HG02840 (cell line): ENCODE data around the gene CNNM2.
"Not testable (repeated sequence)": the region's sequence is repeated elsewhere in the genome, so short reads cannot be mapped to it uniquely, and the experiment has no call there.

Experiments
- ATAC-seq: cut with Tn5 transposase; IDR thresholded peaks from one replicate; pipeline ENCODE4 v1.9.1; 2021; ENCODE audit warnings: mild to moderate bottlenecking, moderate library complexity, moderate number of reproducible peaks; ENCODE audit not compliant: unreplicated experiment, low FRiP score

Gene CNNM2

GRCh38 chr10:102923601-102924000, 5.5 kb downstream of the CNNM2 start:
- ATAC-seq, result no peak

DNA sequence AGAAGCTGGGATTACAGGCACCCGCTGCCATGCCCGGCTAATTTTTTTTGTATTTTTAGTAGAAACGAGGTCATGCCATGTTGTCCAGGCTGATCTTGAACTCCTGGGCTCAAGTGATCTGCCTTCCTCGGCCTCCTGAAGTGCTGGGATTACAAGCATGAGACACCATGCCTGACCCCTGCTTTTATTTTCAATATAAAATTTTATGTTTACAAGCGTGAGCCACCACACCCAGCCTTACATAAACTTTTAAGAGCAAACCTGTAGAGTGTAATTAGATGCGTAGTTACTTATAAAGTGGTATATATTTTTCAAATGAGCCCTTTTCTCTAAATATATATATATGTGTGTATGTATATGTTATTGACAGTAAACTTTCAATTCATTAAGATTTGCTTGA, 8.7 kb downstream of the CNNM2 start:
- no peak for ATAC-seq

- no peak for ATAC-seq
Measured at GRCh38 chr10:102927311-102928010, 9.4 kb downstream of the CNNM2 start.

DNA sequence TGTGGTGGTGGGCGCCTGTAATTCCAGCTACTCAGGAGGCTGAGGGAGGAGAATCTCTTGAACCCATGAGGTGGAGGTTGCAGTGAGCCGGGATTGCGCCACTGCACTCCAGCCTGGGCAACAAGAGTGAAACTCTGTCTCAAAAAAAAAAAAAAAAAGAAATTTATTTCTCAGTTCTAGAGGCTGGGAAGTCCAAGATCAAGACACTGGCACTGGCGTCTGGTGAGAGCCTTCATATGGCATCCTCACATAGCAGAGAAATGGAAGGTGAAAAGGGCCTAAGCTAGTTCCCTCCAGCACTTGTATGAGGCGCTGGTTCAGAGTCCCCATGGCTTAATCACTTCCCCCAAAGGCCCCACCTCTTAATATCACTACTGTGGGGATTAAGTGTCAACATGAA, 10.3 kb downstream of the CNNM2 start:
- ATAC-seq, result not testable (repeated sequence)

GRCh38 chr10:102930720-102931119, 12.6 kb downstream of the CNNM2 start:
- ATAC-seq, result no peak

GRCh38 chr10:102931643-102932042, 13.5 kb downstream of the CNNM2 start:
- ATAC-seq, result no peak

DNA sequence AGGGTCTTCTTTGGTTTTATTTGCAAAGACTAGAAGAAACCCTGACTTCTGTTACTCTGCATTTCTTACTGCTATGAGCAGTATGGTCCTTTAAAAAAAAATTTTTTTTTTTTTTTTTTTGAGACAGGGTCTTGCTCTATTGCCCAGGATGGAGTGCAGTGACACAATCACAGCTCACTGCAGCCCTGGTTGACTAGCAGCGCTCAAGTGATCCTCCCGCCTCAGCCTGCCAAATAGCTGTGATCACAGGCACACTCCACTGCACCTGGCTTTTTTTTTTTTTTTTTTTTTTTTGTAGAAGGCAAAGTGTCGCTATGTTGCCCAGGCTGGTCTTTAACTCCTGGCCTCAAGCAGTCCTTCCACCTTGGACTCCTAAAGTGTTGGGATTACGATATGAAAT, 17.4 kb downstream of the CNNM2 start:
- ATAC-seq, result no peak

GRCh38 chr10:102935939-102936605, 18.0 kb downstream of the CNNM2 start:
- no peak for ATAC-seq

DNA sequence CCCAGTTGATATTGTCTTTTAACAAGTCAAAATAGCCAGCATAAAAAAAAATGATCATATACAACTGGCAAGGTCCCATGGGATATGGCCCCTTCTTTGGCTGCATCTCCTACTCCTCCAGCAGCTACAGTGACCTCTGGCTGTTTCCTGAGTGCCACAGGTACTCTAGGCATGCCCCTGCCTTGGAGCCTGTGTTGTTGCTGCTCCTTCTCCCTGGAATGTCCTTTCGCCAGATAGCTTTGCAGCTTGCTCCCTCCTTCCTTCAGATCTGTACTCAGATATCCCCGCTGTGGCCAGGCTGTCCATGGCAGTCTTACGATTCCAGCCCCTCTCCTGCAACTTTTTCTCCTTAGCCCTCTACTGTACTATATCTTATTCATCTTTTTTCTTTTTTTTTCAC, 23.3 kb downstream of the CNNM2 start:
- no peak for ATAC-seq

DNA sequence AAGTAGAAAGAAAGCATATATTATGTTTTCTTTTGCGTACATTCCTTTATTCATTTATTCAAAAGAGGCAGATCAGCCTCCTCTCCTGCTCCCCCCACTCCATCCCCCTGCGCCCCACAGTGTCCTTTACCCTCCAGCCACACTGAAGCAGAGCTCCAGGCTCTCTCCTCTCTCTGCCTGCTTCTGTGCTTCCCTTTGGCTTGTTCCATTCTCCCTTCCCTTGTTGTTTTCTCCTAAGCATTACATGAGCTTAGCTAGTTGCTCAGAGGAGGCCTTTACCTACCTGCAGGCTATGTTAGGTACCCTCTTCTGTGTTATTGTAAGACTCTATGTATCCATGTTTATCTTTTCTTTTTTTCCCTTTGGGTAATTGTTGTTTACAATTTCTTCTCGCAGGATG, 27.4 kb downstream of the CNNM2 start:
- no peak for ATAC-seq

GRCh38 chr10:102945962-102946361, 27.9 kb downstream of the CNNM2 start:
- no peak for ATAC-seq

DNA sequence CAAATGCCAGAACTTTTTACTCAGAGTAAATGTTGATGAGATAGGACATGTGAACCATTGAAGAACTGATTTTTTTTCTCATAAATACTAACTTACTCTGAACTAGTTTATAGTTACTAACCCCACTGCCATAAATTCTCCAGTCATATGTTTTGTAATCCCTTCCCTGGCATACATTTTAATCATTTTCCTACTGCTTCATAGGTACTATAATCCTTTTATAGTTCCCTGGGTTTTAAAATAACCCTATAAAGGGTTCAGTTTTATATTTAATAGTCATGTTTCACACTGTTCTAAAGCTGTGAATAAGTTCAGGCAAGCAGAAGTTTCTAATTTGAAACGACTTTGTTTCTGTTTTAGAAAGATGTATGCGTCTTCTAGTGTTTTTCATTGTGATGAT, 28.9 kb downstream of the CNNM2 start:
- ATAC-seq, result no peak

GRCh38 chr10:102948176-102948575, 30.1 kb downstream of the CNNM2 start:
- ATAC-seq, result no peak

GRCh38 chr10:102948786-102949185, 30.7 kb downstream of the CNNM2 start:
- no peak for ATAC-seq

DNA sequence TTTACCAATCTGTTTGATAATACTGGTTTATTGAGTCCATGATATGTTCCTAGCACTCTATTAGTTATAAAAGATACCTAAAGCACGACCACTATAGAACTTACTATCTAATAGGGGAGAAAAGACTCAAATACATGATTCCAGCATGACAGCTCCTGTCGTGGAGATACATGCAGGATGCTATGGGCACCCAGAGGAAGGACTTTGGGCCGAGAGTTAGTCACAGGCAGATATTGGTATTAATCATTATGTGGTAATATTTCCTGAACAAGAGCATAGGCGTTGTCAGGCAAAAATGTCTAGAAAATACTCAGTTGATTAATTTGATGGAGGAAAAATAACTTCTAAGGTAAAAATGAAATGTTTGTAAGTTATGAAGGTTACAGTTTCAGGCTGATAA, 31.8 kb downstream of the CNNM2 start:
- ATAC-seq, result no peak

- no peak for ATAC-seq
Measured at GRCh38 chr10:102951316-102951715, 33.2 kb downstream of the CNNM2 start.

DNA sequence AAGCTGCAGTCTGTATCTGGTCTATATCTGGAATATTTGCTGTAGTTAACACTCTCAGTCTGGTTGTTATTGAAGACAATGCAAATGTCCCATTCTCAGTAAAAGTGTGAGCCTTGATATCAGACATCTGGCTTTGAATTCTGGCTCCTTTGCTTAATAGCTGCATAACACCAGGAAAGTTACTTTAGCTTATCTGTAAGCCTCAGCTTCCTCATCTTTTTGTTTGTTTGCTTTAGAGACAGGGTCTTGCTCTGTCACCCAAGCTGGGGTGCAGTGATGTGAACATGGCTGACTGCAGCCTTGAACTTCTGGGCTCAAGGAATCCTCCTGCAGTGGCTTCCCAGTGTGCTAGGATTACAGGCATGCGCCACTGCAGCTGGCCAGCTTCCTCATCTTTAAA, 41.3 kb downstream of the CNNM2 start:
- no peak for ATAC-seq

- ATAC-seq, result no peak
Measured at GRCh38 chr10:102960157-102960556, 42.1 kb downstream of the CNNM2 start.

DNA sequence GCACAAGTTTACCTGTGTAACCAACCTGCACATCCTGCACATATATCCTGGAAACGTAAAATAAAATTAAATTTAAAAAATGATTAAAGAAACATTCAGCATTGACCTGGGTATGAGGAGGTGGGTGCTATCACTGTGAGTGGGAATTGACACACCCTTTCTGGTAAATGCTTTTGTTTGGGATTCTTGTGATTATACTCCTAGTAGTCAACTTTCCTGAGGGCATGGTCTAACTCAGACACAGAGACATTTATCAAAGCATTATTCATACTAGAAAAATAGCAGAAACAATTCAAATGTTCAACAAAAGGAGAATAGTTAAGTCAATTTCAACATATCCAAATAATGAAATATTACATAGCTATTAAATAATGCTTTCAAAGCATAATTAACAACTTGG, 44.2 kb downstream of the CNNM2 start:
- no peak for ATAC-seq

- ATAC-seq, result no peak
Measured at GRCh38 chr10:102962951-102963755, 45.1 kb downstream of the CNNM2 start.

DNA sequence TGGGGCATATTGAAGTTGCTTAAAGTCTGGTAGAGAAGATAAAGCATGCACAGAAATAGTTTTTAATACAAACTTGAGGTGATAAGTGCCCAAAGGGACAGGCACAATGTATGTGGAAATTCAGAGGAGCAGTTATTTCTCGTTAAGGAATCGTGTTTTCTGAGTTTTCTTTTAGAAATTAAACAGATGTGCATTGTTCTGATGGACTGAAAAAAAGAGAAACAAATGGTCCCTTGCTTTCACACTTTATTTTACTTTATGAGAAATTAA, 45.6 kb downstream of the CNNM2 start:
- no peak for ATAC-seq

- not testable (repeated sequence) for ATAC-seq
Measured at GRCh38 chr10:102964064-102964463, 46.0 kb downstream of the CNNM2 start.
